Renal pelvis (tissue), 4 donors: ENCODE results near the gene CD48. TPM values are rescaled to one million over a fixed set of nuclear protein-coding genes. Genes with fewer than 3 reads are reported as not detected.
"Not testable (repeated sequence)": the region's sequence is repeated elsewhere in the genome, so short reads cannot be mapped to it uniquely, and the experiment has no call there.

Experiments used
- DNase-seq: peaks from one replicate; pipeline ENCODE4 v3.0.0-alpha.2; 2013
- polyA plus RNA-seq, 3 donors: library from polyadenylated mRNA; unstranded; fragments of 120-200 nt; gene quantifications; one replicate each; pipeline ENCODE4 v1.2.1, GENCODE V29; 2013; ENCODE audit not compliant: insufficient read length in 3 of 3

The CD48 gene
- polyA plus RNA-seq, 3 donors, result 1.3 to 1.5 (median 1.5) TPM

GRCh38 chr1:160743266-160743665 lies 31.6 kb upstream of the CD48 start:
- DNase-seq, result no peak

GRCh38 chr1:160742428-160743127 lies 31.0 kb upstream of the CD48 start:
- DNase-seq, result no peak

GRCh38 chr1:160741612-160742348 lies 30.2 kb upstream of the CD48 start:
- DNase-seq, result no peak

GRCh38 chr1:160741092-160741501 lies 29.5 kb upstream of the CD48 start:
- no peak for DNase-seq

- no peak for DNase-seq
Measured at GRCh38 chr1:160740133-160740688, 28.6 kb upstream of the CD48 start.

- DNase-seq, result no peak
Measured at GRCh38 chr1:160739098-160739511, 27.5 kb upstream of the CD48 start, which contains the start of gene SLAMF7. Gene SLAMF7, plus strand, starts transcription at chr1:160739247. Its CDS starts 55 bp downstream, at chr1:160739302.

- DNase-seq, result no peak
Measured at GRCh38 chr1:160738271-160738670, 26.6 kb upstream of the CD48 start.

GRCh38 chr1:160734301-160734700 lies 22.7 kb upstream of the CD48 start:
- no peak for DNase-seq

GRCh38 chr1:160733898-160734297 lies 22.3 kb upstream of the CD48 start:
- no peak for DNase-seq

- DNase-seq, result no peak
Measured at GRCh38 chr1:160731990-160732389, 20.4 kb upstream of the CD48 start.

GRCh38 chr1:160731564-160731963 lies 19.9 kb upstream of the CD48 start:
- not testable (repeated sequence) for DNase-seq

- no peak for DNase-seq
Measured at GRCh38 chr1:160727316-160727640, 15.7 kb upstream of the CD48 start.

GRCh38 chr1:160726498-160727315 lies 15.1 kb upstream of the CD48 start:
- peak; percentile 62 for DNase-seq

GRCh38 chr1:160726114-160726497 lies 14.5 kb upstream of the CD48 start:
- no peak for DNase-seq

- DNase-seq, result no peak
Measured at GRCh38 chr1:160724465-160725242, 13.0 kb upstream of the CD48 start.

GRCh38 chr1:160723332-160723731 lies 11.7 kb upstream of the CD48 start:
- DNase-seq, result no peak

- no peak for DNase-seq
Measured at GRCh38 chr1:160722726-160723125, 11.1 kb upstream of the CD48 start.

- DNase-seq, result no peak
Measured at GRCh38 chr1:160721473-160721872, 9.9 kb upstream of the CD48 start.

- no peak for DNase-seq
Measured at GRCh38 chr1:160720356-160721085, 8.9 kb upstream of the CD48 start.

- DNase-seq, result no peak
Measured at GRCh38 chr1:160718210-160718609, 6.6 kb upstream of the CD48 start.

- no peak for DNase-seq
Measured at GRCh38 chr1:160717306-160717705, 5.7 kb upstream of the CD48 start.
